Lung (tissue), 12 donors: ENCODE results near the gene ANK3. TPM values are rescaled to one million over a fixed set of nuclear protein-coding genes. Genes with fewer than 3 reads are reported as not detected.

Source experiments
- ATAC-seq: fragments of 200-7000 bp; cut with Tn5 transposase; one replicate; pipeline ENCODE4 v1.9.1; 2020; ENCODE audit warnings: moderate number of reproducible peaks; ENCODE audit not compliant: insufficient read depth, low FRiP score
- DNase-seq, 3 donors: peaks; one replicate each; pipeline ENCODE4 v3.0.0-alpha.2; 2013 to 2017
- H3K27ac ChIP-seq, 2 donors: one replicate each; pipeline ENCODE4 v1.5.1; 2013; ENCODE audit warnings: mild to moderate bottlenecking in 2 of 2, moderate library complexity in 2 of 2, control low read depth in 1 of 2, inconsistent platforms in 1 of 2, low read depth in 1 of 2, low read length in 1 of 2
- H3K27me3 ChIP-seq, 3 donors: one replicate each; pipeline ENCODE4 v1.5.1; 2013; ENCODE audit warnings: low read length in 2 of 3; ENCODE audit not compliant: control insufficient read depth in 3 of 3, insufficient read depth in 3 of 3
- H3K36me3 ChIP-seq, 4 donors: one replicate each; pipeline ENCODE4 v1.5.1; 2013; ENCODE audit warnings: low read length in 4 of 4, mild to moderate bottlenecking in 1 of 4, moderate library complexity in 1 of 4; ENCODE audit not compliant: control insufficient read depth in 4 of 4, insufficient read depth in 4 of 4
- H3K4me1 ChIP-seq, 5 donors: one replicate each; pipeline ENCODE4 v1.5.1; 2013; ENCODE audit warnings: low read length in 5 of 5, mild to moderate bottlenecking in 2 of 5, moderate library complexity in 1 of 5; ENCODE audit not compliant: control insufficient read depth in 5 of 5, insufficient read depth in 5 of 5
- H3K4me3 ChIP-seq: one replicate; pipeline ENCODE4 v1.5.1; 2013; ENCODE audit warnings: mild to moderate bottlenecking, control low read depth, moderate library complexity
- H3K9ac ChIP-seq, 2 donors: one replicate each; pipeline ENCODE4 v1.5.1; 2013; ENCODE audit warnings: low read length in 2 of 2, control low read depth in 1 of 2; ENCODE audit not compliant: insufficient read depth in 1 of 2
- H3K9me3 ChIP-seq, 4 donors: one replicate each; pipeline ENCODE4 v1.5.1; 2013; ENCODE audit warnings: low read length in 3 of 4, mild to moderate bottlenecking in 1 of 4, moderate library complexity in 1 of 4; ENCODE audit not compliant: control insufficient read depth in 4 of 4, insufficient read depth in 3 of 4
- WGBS, 2 donors: extraction: QIAGEN DNeasy Blood & Tissue Kit; methylation state at CpG; one replicate each; pipeline ENCODE4 v1.1.7; 2013; 5-methylcytosine and 5-hydroxymethylcytosine counted together
- polyA plus RNA-seq, 2 donors: library from polyadenylated mRNA; stranded (reverse); fragments of 200-250 nt; gene quantifications; one replicate each; pipeline ENCODE4 v1.2.1, GENCODE V29; 2013
- total RNA-seq, 2 donors: library from RNA; depleted of rRNA in 1 of 2; stranded (reverse); fragments of >200 nt in 1 of 2; gene quantifications; one replicate each; pipeline ENCODE4 v1.2.1, GENCODE V29; 2014 to 2021
- TF ChIP-seq, protein P1 (sequence below): IDR thresholded peaks from 2 replicates; pipeline ENCODE4 v1.5.1; 2012; ENCODE audit warnings: mild to moderate bottlenecking; ENCODE audit errors: control extremely low read depth, extremely low read depth
- donor health status: control.
- donor health status: control.
- donor health status: Bipolar disorder and iron deficiency.
- donor health status: healthy.
- donor health status: DM: yes; HTN: yes; CAD: no.

ANK3 gene
- total and polyA plus RNA-seq, 4 donors, result 10.4 to 96.0 (median 46.4) TPM

DNA sequence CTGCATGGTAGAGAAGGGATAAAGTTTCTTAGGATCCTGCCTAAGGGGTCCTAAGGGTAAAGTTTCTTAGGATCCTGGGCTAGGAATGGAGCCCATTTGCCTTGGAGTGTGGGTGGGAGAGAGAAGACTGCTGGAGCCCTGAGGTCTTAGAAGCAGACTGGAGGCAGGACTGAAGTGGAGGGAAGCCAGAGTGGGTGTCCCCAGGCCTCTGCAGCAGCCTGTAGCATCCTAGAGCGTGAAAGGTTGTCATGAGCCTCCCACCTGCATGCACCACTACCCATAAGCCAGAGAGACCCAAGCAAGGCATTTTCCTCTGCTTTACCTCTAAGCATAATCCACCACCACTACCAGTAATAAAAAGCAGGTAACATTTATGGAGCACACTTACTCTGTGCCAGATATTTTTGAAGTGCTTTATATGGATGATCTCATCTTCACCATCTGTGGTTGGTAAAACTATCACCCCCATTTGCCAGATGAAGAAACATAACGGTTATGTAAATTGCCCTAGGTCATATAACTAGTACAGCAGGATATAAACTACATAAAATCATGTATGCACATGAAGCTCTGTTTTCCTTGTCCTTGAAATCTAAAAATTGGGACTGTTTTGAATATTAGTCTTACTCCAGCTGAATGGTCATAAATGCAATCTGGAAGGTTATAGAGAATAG is 379.8 kb downstream of the ANK3 start:
- Histone ChIP-seq H3K4me1 (no peaks in the 10 kb centered on the region), H3K36me3 (no peaks in the 10 kb centered on the region), H3K9me3 (no peaks in the 10 kb centered on the region), H3K9ac (no peak overlapping the region), H3K4me3 (no peak overlapping the region), H3K27ac (no peak overlapping the region), H3K27me3 (no peaks in the 10 kb centered on the region)
- WGBS, 2 donors, result 72 to 87% methylated on average over 2 of the region's 2 CpGs
- DNase-seq (no peak), ATAC-seq (no peak)
- TF ChIP-seq, protein P1, sequence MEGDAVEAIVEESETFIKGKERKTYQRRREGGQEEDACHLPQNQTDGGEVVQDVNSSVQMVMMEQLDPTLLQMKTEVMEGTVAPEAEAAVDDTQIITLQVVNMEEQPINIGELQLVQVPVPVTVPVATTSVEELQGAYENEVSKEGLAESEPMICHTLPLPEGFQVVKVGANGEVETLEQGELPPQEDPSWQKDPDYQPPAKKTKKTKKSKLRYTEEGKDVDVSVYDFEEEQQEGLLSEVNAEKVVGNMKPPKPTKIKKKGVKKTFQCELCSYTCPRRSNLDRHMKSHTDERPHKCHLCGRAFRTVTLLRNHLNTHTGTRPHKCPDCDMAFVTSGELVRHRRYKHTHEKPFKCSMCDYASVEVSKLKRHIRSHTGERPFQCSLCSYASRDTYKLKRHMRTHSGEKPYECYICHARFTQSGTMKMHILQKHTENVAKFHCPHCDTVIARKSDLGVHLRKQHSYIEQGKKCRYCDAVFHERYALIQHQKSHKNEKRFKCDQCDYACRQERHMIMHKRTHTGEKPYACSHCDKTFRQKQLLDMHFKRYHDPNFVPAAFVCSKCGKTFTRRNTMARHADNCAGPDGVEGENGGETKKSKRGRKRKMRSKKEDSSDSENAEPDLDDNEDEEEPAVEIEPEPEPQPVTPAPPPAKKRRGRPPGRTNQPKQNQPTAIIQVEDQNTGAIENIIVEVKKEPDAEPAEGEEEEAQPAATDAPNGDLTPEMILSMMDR, result no peak

DNA sequence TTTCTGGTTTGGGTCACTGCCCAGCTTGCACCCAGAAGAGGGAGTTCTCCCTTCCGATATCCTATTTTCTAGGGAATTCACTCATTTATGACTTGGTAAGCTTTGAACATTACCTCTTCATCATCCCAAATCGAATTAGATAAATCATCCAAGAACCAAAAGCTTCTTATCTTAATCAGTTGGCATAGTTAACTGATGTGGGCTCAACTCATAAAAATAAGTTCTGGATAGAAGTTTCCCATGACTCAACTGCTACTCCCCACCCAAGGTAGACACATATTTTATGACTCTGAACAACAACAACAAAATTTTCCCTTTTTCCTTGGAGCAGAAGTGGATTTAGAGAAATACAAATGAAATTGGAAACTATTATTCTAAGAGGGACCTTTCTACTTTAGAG is 380.4 kb downstream of the ANK3 start:
- no peaks in the 10 kb centered on the region for H3K9me3 ChIP-seq
- ATAC-seq, result no peak
- H3K4me3 ChIP-seq, result no peak overlapping the region
- TF ChIP-seq, protein P1, result no peak
- WGBS, 2 donors, result 81 to 84% methylated on average over 2 of the region's 2 CpGs
- H3K27me3 ChIP-seq, result no peaks in the 10 kb centered on the region
- DNase-seq, result no peak
- H3K9ac ChIP-seq, result no peak overlapping the region
- no peaks in the 10 kb centered on the region for H3K36me3 ChIP-seq
- no peak overlapping the region for H3K27ac ChIP-seq
- no peaks in the 10 kb centered on the region for H3K4me1 ChIP-seq

GRCh38 chr10:60008816-60009215 is 380.9 kb downstream of the ANK3 start:
- Histone ChIP-seq H3K27me3 (no peaks in the 10 kb centered on the region), H3K4me3 (no peak overlapping the region), H3K27ac (no peak overlapping the region), H3K4me1 (no peaks in the 10 kb centered on the region), H3K9ac (no peak overlapping the region), H3K9me3 (no peaks in the 10 kb centered on the region), H3K36me3 (no peaks in the 10 kb centered on the region)
- TF ChIP-seq, protein P1, result no peak
- WGBS, 2 donors, result 86 to 98% methylated on average over 4 of the region's 4 CpGs
- no peak for ATAC-seq
- DNase-seq, result no peak

GRCh38 chr10:60006062-60006461 is 383.6 kb downstream of the ANK3 start:
- no peaks in the 10 kb centered on the region for H3K36me3 ChIP-seq
- ATAC-seq (no peak), DNase-seq (no peak)
- no peak overlapping the region for H3K9ac ChIP-seq
- no peaks in the 10 kb centered on the region for H3K4me1 ChIP-seq
- H3K9me3 ChIP-seq, result no peaks in the 10 kb centered on the region
- H3K27me3 ChIP-seq, result no peaks in the 10 kb centered on the region
- TF ChIP-seq, protein P1, result no peak
- 81 to 92% methylated on average over 3 of the region's 3 CpGs for WGBS, 2 donors
- no peak overlapping the region for H3K4me3 ChIP-seq
- H3K27ac ChIP-seq, result no peak overlapping the region
